Lung (tissue), 12 donors: ENCODE results near the gene AUNIP. TPM values are rescaled to one million over a fixed set of nuclear protein-coding genes. Genes with fewer than 3 reads are reported as not detected.

Source experiments
- ATAC-seq: fragments of 200-7000 bp; cut with Tn5 transposase; one replicate; pipeline ENCODE4 v1.9.1; 2020; ENCODE audit warnings: moderate number of reproducible peaks; ENCODE audit not compliant: insufficient read depth, low FRiP score
- DNase-seq, 3 donors: peaks; one replicate each; pipeline ENCODE4 v3.0.0-alpha.2; 2013 to 2017
- H3K27ac ChIP-seq, 2 donors: one replicate each; pipeline ENCODE4 v1.5.1; 2013; ENCODE audit warnings: mild to moderate bottlenecking in 2 of 2, moderate library complexity in 2 of 2, control low read depth in 1 of 2, inconsistent platforms in 1 of 2, low read depth in 1 of 2, low read length in 1 of 2
- H3K27me3 ChIP-seq, 3 donors: one replicate each; pipeline ENCODE4 v1.5.1; 2013; ENCODE audit warnings: low read length in 2 of 3; ENCODE audit not compliant: control insufficient read depth in 3 of 3, insufficient read depth in 3 of 3
- H3K36me3 ChIP-seq, 4 donors: one replicate each; pipeline ENCODE4 v1.5.1; 2013; ENCODE audit warnings: low read length in 4 of 4, mild to moderate bottlenecking in 1 of 4, moderate library complexity in 1 of 4; ENCODE audit not compliant: control insufficient read depth in 4 of 4, insufficient read depth in 4 of 4
- H3K4me1 ChIP-seq, 5 donors: one replicate each; pipeline ENCODE4 v1.5.1; 2013; ENCODE audit warnings: low read length in 5 of 5, mild to moderate bottlenecking in 2 of 5, moderate library complexity in 1 of 5; ENCODE audit not compliant: control insufficient read depth in 5 of 5, insufficient read depth in 5 of 5
- H3K4me3 ChIP-seq: one replicate; pipeline ENCODE4 v1.5.1; 2013; ENCODE audit warnings: mild to moderate bottlenecking, control low read depth, moderate library complexity
- H3K9ac ChIP-seq, 2 donors: one replicate each; pipeline ENCODE4 v1.5.1; 2013; ENCODE audit warnings: low read length in 2 of 2, control low read depth in 1 of 2; ENCODE audit not compliant: insufficient read depth in 1 of 2
- H3K9me3 ChIP-seq, 4 donors: one replicate each; pipeline ENCODE4 v1.5.1; 2013; ENCODE audit warnings: low read length in 3 of 4, mild to moderate bottlenecking in 1 of 4, moderate library complexity in 1 of 4; ENCODE audit not compliant: control insufficient read depth in 4 of 4, insufficient read depth in 3 of 4
- CTCF ChIP-seq: IDR thresholded peaks from 2 replicates; pipeline ENCODE4 v1.5.1; 2012; ENCODE audit warnings: mild to moderate bottlenecking; ENCODE audit errors: control extremely low read depth, extremely low read depth
- WGBS, 2 donors: extraction: QIAGEN DNeasy Blood & Tissue Kit; methylation state at CpG; one replicate each; pipeline ENCODE4 v1.1.7; 2013; 5-methylcytosine and 5-hydroxymethylcytosine counted together
- polyA plus RNA-seq, 2 donors: library from polyadenylated mRNA; stranded (reverse); fragments of 200-250 nt; gene quantifications; one replicate each; pipeline ENCODE4 v1.2.1, GENCODE V29; 2013
- total RNA-seq, 2 donors: library from RNA; depleted of rRNA in 1 of 2; stranded (reverse); fragments of >200 nt in 1 of 2; gene quantifications; one replicate each; pipeline ENCODE4 v1.2.1, GENCODE V29; 2014 to 2021
- donor health status: control.
- donor health status: control.
- donor health status: Bipolar disorder and iron deficiency.
- donor health status: healthy.
- donor health status: DM: yes; HTN: yes; CAD: no.

The AUNIP gene
- total and polyA plus RNA-seq, 4 donors, result 0.21 to 1.1 (median 0.29) TPM

- Histone ChIP-seq H3K36me3 (peaks cover 0 to 8% (median 3%) of the 10 kb centered on the region in 4 donors), H3K27ac (no peak overlapping the region), H3K9ac (no peak overlapping the region), H3K27me3 (no peaks in the 10 kb centered on the region), H3K9me3 (no peaks in the 10 kb centered on the region), H3K4me1 (peaks cover 0 to 28% (median 5%) of the 10 kb centered on the region in 5 donors), H3K4me3 (no peak overlapping the region)
- DNase-seq (no peak), ATAC-seq (no peak)
- TF ChIP-seq CTCF, result no peak
- WGBS, 2 donors, result 90 to 97% methylated on average over 6 of the region's 6 CpGs
Measured at GRCh38 chr1:25907601-25908000, 48.3 kb upstream of the AUNIP start.

- Histone ChIP-seq H3K27me3 (no peaks in the 10 kb centered on the region), H3K27ac (peak overlapping the region in 1 of 2 donors; percentile 28), H3K9me3 (no peaks in the 10 kb centered on the region), H3K4me3 (peak overlapping the region; percentile 14), H3K9ac (peak overlapping the region; percentile 18 to 59), H3K36me3 (peaks cover 0 to 16% (median 6%) of the 10 kb centered on the region in 4 donors), H3K4me1 (peaks cover 0 to 31% (median 5%) of the 10 kb centered on the region in 5 donors)
- TF ChIP-seq CTCF, result no peak
- peak; percentile 43 to 61 (median 48) for DNase-seq
- ATAC-seq, result no peak
- WGBS, 2 donors, result 19 to 20% methylated on average over 33 to 34 of the region's 34 CpGs
Measured at GRCh38 chr1:25906644-25907300, 47.5 kb upstream of the AUNIP start.

DNA sequence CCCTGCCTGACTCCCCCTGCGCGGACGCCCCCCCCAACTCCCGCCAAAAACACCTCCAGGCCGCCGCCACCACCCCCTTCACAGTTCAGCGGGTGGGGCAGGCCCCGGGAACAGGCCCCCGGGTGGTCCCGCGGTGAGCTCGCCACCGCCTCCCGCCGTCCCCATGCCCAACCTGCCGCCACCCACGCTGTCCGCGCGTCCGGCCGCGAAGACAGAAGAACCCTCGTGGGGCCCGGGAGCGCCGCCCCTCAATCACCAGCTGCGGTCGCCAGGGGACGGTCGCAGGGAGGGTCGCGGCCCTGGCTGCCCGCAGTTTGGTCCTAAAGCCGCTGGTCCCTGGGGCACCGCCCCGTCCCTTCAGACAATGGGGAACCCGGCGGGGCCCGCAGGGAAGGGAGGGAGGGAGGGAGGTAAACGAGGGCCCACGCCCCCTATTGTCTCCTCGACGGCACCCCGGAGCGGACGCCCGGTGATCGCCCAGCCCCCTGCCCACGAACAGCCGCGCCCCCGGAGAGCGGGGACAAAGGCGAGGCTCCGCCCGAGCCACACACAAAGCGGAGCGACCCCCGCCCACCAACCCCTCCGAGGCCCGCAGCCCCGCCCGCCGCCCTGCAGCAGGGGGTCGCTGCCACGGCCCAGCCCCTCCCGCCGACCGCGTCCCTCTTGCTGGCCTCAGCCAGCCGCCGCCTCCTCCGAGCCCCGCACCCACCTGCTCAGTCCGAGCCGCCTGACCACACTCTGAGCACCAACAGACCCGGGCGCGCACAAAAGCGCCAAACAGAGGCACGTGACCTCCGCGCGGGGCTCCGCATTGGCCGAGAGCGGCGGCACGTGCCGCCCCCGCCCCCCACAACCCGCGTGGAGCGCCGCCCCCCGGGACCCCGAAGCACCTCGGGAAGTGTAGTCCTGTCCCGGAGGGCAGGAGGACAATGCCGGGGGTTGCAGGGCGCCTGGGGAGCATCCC, 46.7 kb upstream of the AUNIP start, which contains the start of gene STMN1:
Gene STMN1, minus strand, starts transcription at position 740 of the 964 bp plus-strand sequence. CDS start 1,743 bp downstream, outside the sequence.
- DNase-seq (peak; percentile 97 to 98 (median 97)), ATAC-seq (peak; percentile 86)
- Histone ChIP-seq H3K27ac (peak within 1 kb of the TSS; percentile 11 to 28), H3K27me3 (no peaks in the 10 kb centered on the region), H3K4me3 (peak within 1 kb of the TSS; percentile 70), H3K4me1 (peaks cover 0 to 31% (median 5%) of the 10 kb centered on the region in 5 donors), H3K36me3 (peaks cover 0 to 22% (median 9%) of the 10 kb centered on the region in 4 donors), H3K9ac (peak within 1 kb of the TSS; percentile 51 to 72), H3K9me3 (no peaks in the 10 kb centered on the region)
- TF ChIP-seq CTCF, result no peak
- 1% methylated on average over 52 to 102 of the region's 102 CpGs for WGBS, 2 donors
